NOMO-1 treated with dmso at 0.1 percent for 144 hours (cell line): ENCODE measurements around the gene RALBP1.
"Not testable (repeated sequence)": the region's sequence is repeated elsewhere in the genome, so short reads cannot be mapped to it uniquely, and the experiment has no call there.

Experiments used
- DNase-seq: peaks from one replicate; lab custom pipeline; 2025; ENCODE audit not compliant: unreplicated experiment; lab: John Stamatoyannopoulos, UW

RALBP1 gene

DNA sequence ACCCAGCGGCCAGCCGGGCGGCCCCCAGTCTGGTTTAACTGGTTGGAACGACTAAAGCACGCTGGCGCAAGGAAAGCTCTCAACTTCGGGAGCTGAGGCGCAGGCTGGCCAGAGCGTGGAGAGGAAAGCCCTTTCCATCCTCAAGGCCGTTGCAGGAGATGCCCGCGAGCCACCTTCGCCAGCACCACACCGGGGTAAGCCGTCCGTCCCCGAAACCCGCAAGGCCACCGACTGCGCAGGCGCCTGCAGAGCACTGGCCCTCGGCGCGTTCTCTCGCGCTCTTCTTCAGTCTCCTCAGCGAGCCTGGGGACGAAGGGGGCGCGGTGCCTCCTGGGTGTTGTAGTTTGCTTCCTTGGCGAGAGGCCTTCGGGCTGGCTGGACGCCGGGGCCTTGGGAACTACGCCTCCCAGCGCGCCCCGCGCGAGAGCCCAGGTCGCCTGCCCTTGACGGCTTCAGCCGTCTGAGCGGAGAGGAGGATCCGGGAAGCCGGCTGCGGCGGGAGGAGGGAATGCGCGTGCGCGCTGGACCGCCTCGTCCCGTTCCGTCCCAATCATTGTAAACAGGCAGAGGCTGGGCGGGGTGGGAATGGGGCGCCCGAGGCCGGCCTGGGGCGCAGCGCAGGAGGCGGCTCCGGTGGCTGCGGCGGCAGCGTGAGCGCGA is at the start of gene RALBP1:
RALBP1 (plus strand) TSS at position 531 of the 660 bp plus-strand sequence. CDS start 37,533 bp downstream, outside the sequence.
- peak; percentile 97 for DNase-seq

DNA sequence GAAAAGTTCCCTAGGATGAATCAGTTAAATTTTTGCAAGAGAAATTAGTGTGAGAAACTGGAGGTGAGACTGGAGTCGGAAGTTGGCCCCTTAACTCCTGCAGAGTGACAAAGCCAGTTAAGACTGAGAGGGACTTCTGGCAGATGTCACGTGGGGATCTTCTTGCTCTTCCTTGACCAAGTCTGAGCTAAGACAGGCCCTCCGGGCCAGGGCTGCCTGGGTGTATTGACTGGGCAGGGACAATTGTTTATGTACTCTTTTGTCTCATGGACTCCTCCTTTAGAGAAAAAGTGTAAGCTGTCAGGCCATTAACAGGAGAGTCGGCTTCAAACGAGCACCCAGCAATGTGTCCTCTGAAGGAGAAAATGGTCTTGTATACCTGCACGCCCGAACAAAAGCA is 48.6 kb upstream of the RALBP1 start:
- DNase-seq, result no peak

DNA sequence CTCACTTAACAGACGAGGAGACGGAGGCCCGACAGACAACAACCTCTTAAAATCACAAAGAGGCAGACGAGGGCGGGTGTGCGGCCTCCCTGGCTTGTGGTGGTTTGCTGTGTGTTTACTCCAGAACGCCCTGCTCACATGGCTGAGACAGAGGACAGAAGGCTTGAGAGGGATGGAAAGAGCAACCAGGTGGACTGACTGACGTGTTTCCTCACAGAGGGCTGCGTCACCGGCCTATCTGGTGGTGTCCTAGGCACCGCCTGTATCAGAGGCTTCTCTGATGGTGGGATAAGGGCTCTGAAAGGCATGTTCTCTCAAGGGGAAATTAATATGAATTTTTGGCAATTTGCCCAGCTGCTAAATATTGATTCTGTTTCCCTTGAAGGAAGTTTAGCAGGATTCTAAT is 47.0 kb upstream of the RALBP1 start:
- DNase-seq, result no peak

GRCh38 chr18:9428862-9429661 is 46.3 kb upstream of the RALBP1 start:
- no peak for DNase-seq

DNA sequence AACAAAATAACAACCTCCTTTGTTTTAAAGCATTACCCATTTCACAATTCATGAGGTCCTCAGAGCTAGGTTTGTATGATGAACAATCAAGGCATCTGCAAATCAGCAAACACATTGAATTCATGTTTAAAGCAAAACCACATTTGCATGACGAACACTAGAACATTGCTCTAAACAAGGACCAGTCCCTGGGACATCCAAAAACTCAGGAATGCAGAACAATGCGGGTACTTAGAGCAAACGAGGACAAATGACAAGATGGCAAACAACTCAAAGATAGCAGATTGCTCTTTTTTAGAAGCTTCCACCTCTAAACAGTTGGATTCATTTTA is 45.7 kb upstream of the RALBP1 start:
- no peak for DNase-seq

DNA sequence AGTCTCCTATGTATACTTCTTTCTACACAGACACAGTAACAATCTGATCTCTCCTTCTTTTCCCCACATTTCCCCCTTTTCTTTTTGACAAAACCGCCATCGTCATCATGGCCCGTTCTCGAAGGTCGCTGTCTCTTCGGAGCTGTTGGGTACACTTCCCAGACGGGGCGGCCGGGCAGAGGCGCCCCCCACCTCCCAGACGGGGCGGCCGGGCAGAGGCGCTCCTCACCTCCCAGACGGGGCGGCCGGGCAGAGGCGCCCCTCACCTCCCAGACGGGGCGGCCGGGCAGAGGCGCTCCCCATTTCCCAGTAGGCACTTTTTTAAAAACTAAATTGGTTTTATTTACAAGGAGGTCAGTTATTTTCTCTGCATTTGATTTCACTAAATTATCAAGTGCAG is 45.0 kb upstream of the RALBP1 start:
- DNase-seq, result not testable (repeated sequence)

GRCh38 chr18:9431296-9431695 is 44.0 kb upstream of the RALBP1 start:
- no peak for DNase-seq

DNA sequence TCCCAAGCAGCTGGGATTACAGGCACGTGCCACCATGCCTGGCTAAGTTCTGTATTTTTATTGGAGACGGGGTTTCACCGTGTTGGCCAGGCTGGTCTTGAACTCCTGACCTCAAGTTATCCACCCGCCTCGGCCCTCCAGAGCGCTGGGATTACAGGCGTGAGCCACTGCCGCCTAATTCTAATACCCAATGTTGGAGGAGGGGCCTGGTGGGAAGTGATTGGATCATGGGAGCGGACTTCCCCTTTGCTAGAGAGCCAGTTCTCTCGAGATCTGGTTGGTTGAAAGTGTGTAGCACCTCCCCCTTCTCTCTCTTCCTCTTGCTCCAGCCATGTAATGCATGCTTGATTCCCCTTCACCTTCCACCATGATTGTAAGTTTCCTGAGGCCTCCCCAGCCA is 42.2 kb upstream of the RALBP1 start:
- DNase-seq, result not testable (repeated sequence)

DNA sequence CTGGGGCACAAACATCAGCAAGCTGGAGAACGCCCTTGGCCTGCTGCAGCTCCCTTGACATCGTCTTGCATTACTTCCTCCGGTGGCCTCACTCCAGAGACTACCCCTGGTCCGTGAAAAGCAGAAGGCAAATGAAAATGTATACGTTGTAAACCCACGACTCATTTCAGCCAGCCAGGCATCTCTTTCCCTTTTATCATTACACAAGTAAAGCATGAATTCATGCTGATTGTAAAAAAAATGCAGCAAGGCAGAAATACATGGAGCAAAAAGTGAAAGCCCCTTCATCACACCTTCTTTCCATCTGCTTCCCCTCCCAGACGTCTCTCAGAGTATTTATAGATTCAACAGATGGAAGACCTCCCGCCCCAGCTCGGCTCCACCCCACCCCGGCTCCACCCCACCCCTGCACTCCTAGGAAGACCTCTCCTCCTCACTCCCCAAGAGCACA is 41.6 kb upstream of the RALBP1 start:
- DNase-seq, result no peak

- DNase-seq, result no peak
These were observed 41.1 kb upstream of the RALBP1 start for GRCh38 chr18:9434122-9434701.

- DNase-seq, result no peak
These were observed 40.3 kb upstream of the RALBP1 start for GRCh38 chr18:9435041-9435440.

DNA sequence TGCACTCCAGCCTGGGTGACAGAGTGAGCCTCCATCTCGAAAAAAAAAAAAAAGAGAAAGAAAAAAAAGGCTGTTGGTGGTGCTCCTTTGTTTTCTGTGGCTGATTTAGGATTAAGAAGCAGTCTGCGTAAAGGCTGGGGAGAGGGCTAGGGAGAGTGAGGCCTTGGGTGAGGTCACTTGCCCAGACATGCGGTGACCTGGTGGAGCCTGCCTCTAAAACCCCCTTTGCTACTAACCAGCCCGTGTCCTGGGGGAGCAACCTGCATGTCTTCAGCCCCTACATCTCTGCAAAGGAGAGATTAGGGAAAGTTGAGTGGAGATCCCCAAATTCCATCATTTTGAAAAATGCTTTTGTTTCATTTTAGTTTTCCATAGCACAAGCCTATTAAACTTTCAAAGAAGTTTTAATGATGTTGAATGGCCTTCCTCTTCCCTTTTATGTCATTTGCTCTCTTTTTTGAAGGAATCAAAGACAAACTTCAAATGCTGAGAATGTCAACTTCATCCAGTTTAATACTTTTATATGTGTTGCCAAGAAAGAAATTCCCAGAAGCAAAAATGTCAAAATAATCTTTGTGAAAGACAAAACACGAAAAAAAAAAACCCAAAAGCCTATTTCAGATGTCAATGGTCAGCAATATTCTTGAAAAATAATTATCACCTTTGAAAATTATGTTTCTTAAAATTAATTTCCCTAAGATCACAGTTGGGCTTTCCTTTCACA is 38.9 kb upstream of the RALBP1 start:
- no peak for DNase-seq

GRCh38 chr18:9437021-9437437 is 38.3 kb upstream of the RALBP1 start:
- DNase-seq, result no peak

GRCh38 chr18:9437672-9438071 is 37.6 kb upstream of the RALBP1 start:
- no peak for DNase-seq

DNA sequence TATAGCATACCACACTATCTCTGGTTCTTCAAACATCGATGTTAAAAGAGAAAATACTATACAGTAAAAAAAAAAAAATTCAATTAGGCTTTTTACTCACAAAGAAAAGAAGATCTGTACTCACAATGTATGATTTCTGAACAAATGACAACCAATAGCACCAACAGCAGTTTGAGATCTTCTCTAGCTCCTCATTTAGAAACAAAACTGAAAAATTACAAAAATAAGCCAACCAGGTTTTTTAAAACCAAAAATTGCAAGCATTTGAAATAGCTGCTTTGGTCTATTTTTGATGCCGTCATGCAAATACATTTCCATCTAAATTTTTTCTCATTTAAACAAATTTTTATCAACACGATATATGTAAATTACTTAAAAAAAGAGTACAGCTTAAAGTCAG is 34.3 kb upstream of the RALBP1 start:
- no peak for DNase-seq

DNA sequence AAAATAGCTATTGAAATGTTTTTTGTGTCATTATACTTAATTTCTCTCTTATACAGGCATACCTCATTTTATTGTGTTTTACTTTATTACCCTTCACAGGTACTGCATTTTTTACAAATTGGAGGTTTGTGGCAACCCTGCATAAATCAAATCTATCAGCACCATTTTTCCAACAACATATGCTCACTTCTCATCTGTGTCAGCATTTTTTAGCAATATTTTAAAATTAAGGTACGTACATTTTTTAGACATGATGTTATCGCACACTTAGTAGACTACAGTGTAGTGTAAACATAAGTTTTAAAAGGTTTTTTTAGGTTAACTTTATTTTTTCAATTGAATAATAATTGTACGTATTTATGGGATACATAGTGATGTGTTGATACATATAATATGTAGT is 30.8 kb upstream of the RALBP1 start:
- no peak for DNase-seq

DNA sequence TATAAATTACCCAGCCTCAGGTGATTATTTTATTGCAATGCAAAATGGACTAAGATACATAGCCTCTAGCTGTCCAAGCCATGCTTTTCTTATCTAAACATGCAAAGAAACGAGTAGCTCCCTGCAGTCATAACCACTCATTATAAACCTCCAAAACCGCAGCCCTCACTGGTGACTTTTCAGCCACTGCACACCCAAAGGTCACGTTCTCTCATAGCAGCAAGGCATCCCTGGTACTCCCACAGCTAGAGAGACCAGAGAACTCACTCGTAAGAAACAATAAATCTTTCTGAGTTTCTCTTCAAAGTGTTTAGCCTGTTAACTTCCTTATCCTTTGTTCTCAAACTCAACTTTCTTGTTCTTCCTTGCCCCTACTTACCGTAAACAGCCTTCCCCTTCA is 28.5 kb upstream of the RALBP1 start:
- DNase-seq, result no peak

DNA sequence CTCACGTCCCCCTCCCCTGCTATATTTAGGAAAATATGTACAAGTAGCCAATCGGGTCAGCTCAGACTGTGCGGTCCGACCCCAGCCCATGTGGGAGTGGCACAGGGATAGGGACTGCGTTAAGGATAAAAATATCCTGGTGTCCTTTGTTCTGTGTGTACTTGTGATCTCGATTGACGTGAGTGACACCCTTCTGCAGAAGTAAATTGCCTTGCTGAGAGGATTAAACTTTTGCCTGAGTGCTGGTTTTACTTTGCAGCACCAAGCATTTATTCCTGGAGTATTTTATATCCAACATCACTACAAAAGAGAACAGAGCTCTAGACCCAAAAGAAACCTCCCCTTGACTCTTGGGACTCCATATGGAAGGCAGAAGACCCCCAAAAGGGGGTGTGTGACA is 28.0 kb upstream of the RALBP1 start:
- no peak for DNase-seq

- no peak for DNase-seq
These were observed 25.5 kb upstream of the RALBP1 start for GRCh38 chr18:9449600-9450414.

- DNase-seq, result not testable (repeated sequence)
These were observed 24.4 kb upstream of the RALBP1 start for GRCh38 chr18:9450920-9451319.

GRCh38 chr18:9453283-9453682 is 22.0 kb upstream of the RALBP1 start:
- no peak for DNase-seq
